NCI-H510A treated with DMSO at 0.1 percent for 48 hours (cell line): ENCODE results near the gene CXCR2.
"Not testable (repeated sequence)": the region's sequence is repeated elsewhere in the genome, so short reads cannot be mapped to it uniquely, and the experiment has no call there.

Source experiments
- DNase-seq: peaks from one replicate; lab custom pipeline; 2025; lab: John Stamatoyannopoulos, UW

CXCR2 gene

DNA sequence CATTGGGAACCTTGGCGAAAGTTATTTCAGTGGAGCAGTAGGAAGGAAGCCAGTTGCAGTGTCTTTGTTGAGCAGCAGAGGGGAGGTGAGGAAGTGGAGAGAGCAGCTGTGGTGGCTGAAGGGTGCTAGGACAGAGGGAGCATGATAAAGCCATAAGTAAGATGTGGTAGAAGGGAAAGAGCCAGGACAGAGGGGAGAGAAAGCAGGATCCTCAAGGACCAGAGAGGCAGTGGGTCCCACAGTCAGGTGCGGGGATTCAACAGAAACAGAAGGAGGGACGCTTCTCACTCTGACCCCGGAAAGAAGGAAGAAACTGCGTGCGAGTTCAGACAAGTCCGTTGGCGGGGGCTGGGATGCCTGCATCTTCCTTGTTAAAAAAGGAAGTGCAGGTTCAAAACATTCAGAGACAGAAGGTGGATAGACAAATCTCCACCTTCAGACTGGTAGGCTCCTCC lies at the start of gene CXCR2:
TSS of gene CXCR2 (plus strand) at position 403 of the 455 bp plus-strand sequence. CDS start 8,774 bp downstream, outside the sequence.
- no peak for DNase-seq

DNA sequence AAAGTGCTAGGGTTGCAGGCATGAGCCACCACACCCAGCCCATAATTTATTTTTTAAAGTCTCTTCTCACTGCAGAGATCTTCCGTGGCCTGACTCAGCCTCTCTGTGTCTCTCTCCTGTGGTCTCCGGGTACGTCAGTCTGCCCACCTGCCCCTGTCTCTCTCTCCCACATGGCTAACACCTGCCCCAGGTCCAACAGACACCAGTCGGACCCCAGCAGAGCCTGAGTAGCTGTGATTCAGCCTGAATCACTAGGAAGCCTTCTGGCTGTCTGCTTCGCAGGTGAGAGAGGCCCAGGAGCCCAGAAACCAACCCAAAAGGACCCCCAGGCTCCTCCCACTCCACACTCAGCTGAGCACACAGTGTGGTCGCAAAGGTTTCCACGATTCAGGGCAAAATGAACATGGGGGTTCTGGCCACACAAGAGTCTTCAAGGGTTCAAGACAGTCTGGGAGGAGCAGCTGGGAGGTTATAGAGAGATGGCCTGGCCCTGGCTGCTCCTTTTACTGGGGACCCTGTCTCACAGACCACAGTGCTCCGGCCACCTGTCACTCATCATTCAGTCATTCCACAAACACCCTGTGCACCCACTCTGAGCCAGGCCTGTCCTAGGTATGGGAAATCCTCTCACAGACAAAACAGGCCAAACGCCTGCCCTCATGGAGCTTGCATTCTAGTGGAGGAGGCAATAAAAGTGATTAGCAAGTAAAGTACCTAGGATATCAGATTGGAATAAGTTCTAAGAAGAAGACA lies 48.2 kb upstream of the CXCR2 start:
- no peak for DNase-seq

DNA sequence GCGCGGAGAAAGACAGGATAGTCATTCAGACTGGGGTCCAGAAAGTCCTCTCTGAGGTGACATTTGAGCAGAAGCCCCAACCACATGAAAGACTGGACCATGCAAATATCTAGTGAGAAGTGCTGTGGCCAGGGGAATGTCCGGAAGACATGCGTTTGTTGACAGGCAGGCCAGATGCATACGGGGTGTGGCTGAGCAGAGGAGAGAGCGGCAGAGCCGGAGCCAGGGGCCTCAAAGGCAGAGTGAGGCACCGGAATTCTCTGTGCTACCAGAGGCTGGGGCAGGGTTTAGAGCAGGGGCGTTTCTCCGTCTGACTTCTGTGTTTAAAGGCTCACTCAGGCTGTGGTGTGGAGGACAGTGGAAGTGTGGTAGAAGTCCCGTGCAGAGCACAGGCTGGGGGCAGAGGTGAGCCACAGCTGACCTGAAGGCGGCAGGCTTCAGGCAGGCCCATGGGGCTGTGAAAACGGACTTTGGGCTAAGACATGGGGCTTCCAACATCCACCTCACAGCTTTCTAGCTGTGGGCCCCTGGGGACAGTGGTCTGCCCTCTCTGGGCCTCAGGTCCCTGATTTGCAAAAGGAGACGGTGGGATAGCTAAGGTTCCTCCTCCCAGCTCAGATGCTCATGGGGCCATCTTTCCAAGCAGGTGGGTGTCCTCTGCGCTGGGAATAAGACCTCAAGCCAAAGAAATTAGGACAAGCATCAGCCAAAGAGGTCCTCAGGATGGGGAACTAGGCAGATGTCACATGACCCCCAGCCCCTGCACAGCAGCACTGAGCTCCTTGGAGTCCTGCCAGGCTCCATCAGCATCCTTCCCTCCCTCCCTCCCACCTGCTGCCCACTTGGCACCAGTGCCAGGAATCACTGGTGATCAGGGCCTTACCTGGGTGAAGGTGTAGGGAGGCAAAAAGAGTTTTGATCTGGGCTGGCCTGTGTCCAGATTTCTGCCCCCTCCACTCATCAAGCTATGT lies 45.6 kb upstream of the CXCR2 start:
- DNase-seq, result no peak

DNA sequence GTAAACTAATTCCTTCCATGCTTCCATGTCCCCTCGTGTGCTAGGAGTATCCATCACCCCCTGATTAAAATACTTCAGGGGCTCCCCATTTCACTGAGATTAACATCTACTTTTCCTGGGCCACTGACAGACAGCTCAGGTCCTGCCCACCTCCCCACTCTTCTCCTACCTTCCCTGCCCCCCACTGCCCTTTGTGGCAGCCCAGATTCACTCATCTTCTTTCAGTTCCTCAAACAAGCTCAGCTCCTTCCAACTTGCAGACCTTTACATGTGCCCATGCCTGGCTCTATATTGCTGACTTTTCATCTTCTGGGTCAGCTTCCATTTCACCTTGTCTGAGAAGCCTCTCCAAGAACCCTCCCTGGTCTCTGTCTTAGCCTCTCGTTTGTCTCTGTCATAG lies 44.8 kb upstream of the CXCR2 start:
- no peak for DNase-seq

DNA sequence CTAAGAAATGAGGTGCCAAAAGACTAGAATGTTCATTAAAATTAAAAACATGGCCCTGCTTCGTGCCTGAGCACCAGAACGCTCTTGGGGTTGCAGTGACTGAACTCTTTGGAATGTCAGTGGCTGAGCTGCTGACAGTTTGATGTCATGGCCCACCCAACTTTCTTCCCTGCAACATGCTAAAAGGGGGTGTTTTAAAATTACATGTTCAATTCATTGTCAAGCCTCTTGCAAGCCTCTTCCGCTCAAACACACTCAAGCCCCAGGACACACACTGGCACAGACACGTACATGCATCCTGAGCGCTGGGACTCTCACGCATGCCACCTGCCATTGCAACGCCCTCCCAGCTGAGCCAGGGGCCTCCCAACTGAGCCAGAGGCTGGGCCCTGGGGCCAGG lies 44.1 kb upstream of the CXCR2 start:
- DNase-seq, result no peak

DNA sequence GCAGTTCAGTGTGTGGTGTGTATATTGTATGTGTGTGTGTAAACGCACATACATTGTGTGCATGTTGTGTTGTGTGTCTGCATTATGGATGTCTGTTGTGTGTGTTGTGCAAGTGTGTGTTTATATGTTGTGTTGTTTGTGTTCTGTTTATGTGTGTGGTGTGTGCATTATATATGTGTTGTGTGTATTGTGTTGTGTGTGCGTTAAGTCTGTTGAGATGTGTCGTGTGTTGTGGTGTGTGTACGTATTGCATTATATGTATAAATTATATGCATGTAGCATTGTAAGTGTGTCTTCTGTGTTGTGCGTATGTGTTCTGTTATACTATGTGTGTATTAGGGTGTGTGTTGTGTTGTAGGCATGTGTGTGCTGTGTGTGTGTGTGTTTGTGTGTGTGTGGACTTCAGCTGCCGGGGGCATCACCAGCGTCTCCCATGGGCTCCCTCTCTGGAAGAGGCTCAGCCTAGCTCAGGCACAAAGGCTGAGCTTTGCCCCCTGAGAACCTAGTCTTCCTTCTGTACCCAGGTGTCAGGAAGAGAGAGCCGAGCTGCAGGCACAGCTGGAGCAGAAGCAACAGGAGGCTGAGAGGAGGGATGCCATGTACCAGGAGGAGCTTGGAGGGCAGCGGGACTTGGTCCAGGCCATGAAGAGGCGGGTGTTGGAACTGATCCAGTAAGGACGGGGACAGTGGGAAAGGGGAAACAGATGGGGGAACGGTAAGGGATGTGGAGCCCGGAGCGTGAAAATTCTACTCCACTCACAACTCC lies 43.1 kb upstream of the CXCR2 start:
- DNase-seq, result no peak

DNA sequence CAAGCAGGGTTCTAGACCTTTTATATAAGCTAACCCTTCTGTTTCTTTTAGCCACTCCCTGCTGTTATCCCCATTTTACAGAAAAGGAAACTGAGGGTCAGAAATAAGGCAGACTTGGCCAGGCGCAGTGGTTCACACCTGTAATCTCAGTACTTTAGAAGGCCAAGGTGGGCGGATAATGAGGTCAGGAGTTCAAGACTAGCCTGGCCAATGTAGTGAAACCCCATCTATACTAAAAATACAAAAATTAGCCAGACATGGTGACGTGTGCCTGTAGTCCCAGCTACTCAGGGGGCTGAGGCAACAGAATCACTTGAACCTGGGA lies 42.5 kb upstream of the CXCR2 start:
- DNase-seq, result no peak

DNA sequence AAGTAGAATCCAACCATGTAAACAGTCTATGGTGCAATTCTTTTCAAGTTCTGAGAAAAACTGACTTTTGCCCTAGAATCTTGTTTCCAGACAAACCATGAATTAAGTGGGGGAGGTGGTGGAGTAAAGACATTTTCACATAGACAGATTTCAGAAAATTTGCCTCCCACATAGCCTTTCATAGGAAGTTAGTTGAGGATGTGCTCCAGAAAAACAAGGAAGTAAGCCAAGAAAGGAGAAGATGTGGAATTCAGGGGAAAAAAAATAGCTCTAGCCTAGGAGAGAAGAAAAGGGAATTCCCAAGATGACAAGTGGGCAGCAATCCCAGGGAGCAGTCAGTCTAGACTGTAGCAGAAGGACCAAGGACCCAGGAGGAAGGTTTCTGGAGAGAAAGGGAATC lies 39.4 kb upstream of the CXCR2 start:
- DNase-seq, result no peak

DNA sequence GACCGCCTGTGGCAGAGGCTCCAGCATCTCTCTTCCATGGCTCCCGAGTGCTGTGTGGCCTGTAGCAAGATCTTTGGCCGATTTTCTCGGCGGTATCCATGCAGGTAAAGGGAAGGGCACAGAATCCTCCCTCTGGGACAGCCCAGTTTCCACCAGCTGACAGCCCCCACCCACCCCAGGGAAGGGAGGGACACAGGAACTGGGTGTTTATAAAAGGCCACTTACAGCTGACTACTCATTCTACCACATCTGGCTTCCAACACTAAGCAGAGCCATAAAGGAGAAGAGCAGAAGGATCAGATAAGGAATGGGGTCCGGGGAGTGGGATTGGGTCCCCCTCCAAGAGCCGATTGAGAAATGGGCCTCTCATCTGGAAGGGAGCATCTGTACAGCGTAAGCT lies 36.6 kb upstream of the CXCR2 start:
- no peak for DNase-seq

DNA sequence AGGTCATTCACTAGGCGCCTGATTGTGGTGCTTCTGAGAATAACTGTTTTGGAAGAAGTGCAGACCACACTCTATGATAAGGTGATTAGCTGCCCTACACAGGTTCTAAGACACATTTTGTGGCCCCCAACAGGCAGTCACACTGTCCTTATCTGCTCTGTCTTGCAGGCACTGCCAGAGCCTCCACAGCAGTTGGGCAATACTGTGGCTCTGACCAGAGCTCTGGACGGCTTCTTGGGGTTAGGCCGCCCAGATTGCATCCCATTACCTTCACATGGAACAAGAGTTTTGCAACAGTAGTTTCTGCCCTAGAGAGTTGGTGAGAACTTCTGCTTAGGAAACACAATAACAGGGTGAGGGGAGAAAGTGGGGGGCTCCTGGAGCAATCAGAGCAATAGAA lies 34.1 kb upstream of the CXCR2 start:
- no peak for DNase-seq

DNA sequence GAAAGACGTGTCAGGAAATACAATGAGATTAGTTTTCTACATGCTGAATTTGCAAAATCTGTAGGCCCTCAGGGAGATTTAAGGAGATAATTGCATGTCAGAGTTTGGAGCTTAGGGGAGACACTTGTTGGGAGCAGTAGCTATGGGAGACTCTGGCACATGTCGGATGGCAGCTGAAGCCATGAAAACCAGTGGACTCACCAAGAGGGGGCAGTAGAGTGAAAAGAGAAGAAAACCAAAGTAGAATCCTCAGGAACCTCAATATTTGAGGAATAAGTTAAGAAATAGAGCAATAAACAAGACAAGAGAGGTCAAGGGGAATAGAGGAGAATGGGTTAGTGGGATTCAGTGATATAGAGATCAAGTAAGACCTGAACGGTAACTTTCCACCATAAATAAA lies 31.9 kb upstream of the CXCR2 start:
- DNase-seq, result no peak

DNA sequence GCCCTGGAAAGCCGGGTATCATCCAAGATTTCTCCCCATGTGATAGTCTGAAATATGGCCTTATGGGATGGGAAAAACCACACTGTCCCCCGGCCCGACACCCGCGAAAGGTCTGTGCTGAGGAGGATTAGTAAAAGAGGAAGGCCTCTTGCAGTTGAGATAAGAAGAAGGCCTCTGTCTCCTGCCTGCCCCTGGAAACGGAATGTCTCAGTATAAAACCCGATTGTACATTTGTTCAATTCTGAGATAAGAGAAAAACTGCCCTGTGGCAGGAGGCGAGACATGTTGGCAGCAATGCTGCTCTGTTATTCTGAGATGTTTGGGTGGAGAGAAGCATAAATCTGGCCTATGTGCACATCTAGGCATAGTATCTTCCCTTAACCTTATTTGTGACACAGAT lies 30.0 kb upstream of the CXCR2 start:
- no peak for DNase-seq

DNA sequence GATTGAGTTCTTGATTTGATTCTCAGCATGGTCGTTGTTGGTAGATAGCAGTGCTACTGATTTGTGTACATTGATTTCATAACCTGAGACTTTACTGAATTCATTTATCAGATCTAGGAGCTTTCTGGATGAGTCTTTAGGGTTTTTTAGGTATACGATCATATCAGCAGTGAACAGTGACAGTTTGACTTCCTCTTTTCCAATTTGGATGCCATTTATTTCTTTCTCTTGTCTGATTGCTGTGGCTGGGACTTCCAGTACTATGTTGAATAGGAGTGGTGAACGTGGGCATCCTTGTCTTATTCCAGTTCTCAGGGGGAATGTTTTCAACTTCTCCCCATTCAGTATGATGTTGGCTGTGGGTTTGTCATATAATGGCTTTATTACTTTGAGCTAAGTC lies 27.9 kb upstream of the CXCR2 start:
- DNase-seq, result no peak

DNA sequence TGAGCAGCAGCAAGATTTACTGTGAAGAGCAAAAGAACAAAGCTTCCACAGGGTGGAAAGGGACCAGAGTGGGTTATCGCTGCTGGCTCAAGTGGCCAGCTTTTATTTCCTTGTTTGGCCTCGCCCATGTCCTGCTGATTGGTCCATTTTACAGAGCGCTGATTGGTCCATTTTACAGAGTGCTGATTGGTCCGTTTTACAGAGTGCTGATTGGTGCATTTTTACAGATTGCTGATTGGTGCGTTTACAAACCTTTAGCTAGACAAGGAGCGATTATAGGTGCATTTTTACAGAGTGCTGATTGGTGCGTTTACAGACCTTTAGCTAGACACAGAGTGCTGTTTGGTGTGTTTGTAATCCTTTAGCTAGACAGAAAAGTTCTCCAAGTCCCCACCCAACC lies 17.0 kb upstream of the CXCR2 start:
- DNase-seq, result not testable (repeated sequence)

DNA sequence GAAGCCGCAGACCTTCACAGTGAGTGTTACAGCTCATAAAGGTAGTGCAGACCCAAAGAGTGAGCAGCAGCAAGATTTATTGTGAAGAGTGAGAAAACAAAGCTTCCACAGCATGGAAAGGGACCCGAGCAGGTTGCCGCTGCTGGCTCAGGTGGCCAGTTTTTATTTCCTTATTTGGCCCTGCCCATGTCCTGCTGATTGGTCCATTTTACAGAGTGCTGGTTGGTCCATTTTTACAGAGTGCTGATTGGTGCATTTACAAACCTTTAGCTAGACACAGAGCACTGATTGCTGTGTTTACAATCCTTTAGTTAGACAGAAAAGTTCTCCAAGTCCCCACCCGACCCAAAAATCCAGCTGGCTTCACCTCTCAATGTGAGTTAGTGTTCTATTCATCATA lies 4.0 kb upstream of the CXCR2 start:
- not testable (repeated sequence) for DNase-seq

DNA sequence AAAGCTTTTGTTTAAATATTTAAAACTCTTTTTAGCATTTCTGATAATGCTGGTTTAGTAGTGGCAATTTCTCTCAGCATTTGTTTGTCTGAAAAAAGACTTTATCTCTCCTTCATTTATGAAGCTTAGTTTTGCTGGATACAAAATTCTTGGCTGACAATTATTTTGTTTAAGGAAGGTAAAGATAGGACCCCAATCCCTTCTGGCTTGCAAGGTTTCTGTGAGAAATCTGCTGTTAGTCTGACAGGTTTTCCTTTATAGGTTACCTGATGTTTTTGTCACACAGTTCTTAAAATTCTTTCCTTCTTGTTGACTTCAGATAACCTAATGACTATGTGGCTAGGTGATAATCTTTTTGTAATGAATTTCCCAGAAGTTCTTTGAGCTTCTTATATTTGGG lies 3.5 kb upstream of the CXCR2 start:
- not testable (repeated sequence) for DNase-seq

DNA sequence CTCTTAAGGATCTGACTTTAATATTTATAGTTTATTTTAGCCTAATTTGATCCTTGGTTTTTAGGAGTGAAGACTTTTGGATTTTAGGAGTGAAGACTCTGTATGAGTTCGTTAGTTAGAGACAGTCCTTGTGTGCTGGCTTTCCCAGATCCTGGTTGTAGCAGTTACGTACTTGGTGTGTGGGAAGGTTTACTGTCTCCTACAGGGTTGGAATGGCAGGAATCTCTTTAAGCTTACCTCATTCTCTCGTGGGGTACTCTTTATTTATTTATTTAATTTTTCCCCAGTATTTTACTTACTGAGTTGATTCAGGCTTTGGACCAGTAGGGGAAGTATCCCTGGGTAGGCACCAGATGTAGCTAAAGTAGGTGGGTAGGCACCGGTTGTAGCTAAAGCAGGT lies 1.8 kb upstream of the CXCR2 start:
- no peak for DNase-seq

DNA sequence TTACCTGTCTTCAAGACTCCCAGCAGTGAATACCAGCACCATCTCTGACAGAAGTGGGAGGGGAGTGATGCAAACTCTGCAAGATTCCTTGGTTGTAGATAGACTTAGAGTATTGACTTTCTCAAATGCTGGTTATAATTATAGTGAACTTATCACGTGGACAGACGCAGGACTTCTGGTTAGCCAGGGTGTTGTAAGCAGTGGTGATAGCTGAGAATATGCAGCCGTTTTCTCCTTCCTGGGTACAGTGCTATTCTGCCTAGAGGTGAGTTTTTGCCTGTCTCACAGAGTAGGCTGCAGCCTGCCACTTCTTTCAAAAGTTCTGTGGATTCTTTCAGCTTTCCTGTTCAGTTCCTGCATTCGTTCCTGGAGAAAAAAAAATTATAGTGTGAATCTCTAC lies 733 bp upstream of the CXCR2 start:
- DNase-seq, result no peak

DNA sequence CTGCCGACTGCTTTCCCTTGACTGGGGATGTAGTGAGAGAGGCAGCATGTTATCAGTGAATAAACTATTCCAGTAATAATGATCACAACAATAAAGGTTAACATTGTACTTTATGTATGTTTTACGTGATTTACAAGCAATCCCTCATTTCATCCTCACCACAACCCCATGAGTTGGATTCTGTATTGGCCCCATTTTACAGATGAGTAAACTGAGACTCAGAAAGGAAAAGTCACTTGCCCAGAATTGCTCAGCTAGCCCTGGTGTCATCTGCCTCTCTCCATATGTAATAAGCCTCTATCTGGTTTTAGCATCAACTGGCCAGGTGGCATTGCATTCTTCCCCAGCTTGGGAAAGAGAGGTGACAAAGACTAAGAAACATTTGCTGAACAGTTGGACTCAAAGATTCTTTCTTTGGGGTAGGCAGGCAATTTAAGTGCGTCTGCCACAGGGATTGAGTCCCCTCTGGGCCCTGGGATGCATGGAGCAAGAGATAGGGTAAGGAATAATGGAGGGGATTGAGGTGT lies 2.2 kb downstream of the CXCR2 start:
- DNase-seq, result no peak

DNA sequence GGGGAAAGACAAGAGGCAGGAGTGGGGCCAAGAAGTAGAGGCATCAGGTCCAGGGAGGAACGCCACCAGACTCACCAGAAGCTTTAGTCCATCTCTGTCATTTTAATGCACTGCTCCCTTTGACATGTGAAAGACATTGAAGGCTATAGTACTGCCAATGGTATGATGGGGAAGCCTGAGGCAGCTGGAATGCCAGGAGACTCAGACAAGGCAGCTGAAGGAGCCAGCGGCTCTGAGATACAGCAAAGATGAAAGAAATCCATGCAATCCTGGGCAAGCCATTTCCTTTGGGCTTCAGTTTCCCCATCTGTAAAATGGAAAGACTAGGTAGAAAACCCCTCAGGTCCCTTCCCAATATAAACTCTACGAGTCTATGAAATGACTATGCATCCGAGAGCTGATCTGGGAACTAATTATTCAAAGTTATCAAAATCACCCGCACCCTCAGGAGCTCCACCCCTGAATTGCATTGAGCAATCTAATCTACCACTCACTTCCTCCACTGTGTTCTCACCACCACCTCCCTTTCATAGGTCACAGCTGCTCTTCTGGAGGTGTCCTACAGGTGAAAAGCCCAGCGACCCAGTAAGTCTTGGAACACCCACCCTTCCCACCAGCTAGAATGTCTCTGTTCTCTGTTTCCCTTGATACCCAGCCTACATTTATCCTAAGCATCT lies 3.1 kb downstream of the CXCR2 start:
- no peak for DNase-seq

DNA sequence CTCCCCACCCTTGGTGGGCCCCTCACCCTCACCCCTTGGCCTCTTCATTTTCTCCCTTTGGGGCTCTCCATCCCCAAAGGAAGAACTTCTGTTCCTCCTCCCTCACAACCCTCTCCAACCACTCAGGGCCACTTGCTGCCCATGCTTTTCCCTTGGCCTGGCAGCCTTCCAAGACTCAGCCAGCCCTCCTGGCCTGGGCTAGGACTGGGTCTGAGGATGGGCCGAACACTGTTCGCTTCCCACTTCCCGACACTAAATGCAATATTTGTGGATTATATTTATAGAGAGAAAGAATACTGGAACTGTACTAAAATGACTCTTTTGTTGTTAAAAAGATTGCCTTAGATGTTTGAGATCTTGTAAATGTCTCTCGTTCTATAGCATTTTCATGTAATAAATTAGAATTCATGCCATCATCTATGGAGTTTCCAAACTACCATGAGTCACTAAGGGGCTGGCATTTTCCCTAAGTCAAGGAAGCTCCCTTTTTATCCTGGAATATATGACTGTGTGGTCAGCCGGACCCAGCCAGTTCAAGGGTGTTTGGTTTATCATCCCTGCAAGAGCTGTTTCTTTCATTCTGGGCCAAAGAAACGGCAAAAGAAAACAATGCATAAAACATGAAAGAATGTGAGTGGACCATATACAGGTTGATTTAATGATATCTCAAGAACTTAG lies 3.8 kb downstream of the CXCR2 start:
- DNase-seq, result no peak
